HG03060 (cell line): ENCODE data around the gene HMG20B.

Source experiments
- ATAC-seq: cut with Tn5 transposase; IDR thresholded peaks from one replicate; pipeline ENCODE4 v1.9.1; 2021; ENCODE audit warnings: low read depth, moderate number of reproducible peaks; ENCODE audit not compliant: unreplicated experiment

Gene HMG20B

DNA sequence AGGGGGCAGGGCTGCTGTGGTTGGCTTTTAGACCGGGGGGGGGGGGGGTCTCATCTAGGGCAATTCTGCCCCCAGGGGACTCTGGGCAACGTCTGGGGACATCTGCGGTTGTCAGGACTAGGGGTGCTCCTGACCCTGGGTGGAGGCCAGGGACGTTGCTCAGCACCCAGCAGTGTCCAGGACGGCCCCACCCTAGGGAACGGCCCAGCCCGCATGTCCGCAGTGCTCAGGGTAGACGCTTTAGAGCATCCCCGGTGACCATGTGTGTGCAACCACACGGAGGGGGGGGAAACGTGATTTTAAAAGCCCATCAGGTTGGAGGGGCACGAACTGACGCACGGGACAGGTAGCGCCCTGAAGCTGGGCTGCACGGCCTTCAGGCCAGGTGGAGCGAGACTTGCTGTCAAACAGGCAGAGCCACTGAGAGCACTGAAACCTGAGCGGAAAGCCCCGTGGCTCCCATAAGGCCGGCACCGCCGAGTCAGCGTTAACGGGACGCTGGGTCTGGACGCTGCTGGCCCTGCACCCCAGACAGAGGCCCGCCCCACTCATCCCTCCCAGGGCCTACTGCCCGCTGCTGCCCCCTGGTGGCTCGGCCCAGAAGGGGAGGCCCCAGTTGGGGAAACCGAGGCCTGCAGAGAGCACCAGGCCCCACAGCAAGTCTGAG lies 45.5 kb downstream of the HMG20B start:
- ATAC-seq: no peak

DNA sequence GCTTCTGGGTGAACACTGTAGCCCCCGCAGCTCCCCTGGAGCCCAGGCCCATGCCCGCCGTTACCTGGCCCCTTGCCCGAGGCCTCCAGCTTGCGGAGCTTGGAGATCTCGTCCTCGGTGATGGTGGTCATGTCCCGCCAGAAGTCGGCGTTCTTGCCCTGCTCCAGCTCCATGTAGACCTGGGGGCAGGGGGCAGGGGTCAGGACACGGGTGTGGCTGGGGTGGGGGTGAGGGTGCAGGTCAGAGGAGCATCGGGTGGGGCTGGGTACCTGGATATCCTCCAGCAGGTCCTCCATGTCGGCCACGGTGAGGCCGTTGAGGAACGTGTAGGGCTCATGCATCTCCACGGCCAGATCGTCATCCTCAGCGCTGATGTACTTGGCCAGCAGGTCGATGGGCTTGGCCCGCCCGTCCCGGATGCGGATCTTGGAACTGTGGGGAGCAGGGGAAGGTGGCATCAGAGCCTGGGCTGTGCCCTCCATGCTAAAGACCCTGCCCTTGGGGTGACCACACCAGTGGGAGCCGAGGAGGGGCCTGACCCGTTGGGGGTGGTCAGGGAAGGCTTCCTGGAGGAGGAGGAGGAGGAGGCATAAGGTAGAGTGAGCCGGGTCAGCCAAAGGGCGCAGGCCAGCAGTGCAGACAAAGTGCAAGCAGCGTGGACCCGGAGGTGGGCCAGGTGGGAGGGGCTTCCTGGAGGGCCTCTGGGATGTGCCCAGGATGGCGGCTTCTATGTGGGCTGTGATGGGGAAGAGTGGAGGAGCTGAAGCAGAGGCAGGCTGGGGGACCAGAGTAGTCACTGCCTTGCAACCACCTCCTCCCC lies 46.3 kb downstream of the HMG20B start:
- ATAC-seq: no peak

DNA sequence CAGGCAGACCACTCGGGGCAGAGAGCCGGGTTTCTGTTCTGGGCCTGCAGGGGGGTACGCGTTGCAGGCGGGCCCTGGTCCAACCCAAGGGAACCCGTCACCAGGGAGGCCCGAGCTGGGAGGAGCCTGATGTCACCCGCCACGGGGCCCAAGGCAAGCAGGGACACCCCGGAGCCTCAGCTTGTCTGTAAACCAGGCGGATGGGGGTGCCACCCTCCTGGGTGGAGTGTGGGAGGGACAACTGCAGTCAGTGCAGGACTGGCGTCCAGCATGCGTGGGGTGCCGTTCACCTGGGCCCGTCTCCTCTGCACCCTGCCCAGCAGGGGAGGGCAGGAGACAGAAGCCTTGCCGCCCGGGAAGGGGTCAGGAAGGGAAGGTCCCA lies 46.9 kb downstream of the HMG20B start:
- no peak for ATAC-seq

DNA sequence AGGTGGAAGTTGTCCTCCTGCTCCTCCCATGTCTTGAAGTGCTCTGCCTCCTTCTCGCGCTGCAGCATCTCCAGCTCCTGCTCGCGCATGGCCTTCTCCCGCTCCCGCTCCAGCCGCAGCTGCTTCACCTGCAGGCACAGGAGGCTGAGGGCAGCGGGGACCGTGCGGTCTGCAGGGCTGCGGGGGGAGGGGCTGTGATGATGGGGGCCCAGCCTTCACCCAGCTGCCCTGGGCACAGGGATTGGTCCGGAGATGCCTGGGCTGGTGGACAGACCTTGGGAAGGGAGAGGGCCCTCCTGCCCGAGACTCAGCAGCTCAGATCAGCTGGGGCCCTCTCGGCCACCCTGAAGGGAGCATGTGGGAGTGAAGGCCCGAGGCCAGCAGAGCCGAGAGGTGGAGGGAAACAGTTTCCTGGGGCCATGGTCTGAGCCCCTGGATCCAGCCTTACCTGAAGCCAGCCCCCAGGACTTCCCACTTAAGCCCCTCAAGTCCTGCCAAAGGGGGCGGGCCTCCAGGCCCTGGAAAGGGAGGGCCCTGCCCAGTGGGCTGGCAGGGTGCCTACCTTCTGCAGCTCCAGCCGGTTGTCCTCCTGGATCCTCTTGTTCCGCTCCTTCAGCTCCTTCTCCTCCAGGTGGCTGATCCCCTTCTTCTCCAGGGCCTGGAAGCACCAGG lies 47.5 kb downstream of the HMG20B start:
- no peak for ATAC-seq

DNA sequence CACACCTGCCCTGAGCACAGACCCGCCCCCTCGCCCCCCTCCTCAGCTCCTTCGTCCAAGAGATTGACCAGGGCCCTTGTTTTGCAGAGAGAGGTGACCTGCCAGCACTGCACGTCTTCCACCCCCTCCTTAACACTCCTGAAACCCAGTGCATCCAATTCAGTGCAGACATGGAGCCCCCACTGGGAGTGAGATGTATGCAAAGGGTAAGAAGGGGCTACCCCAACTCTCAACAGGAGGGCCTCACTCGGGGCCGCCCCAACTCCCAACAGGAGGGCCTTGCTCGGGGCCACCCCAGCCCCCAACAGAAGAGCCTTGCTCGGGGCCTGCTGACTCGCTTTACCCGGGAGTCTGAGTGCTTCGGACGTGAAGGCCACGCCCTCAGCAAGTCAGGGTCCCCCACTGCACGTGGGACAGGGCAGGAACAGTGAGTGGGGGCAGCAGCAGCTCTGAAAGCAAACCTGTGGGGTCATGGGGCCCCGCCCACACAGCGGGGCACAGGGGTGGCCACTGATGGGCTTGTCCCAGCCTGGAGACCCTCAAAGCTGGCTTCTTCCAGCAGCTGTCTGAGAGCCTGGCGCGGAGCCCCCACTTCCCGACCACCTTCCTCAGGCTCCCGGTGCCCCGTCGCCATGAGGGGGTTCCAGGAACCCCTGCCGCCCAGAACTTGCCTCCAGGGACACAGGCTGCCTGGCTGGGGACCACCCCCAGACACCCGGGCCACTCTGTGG lies 48.2 kb downstream of the HMG20B start:
- no peak for ATAC-seq

DNA sequence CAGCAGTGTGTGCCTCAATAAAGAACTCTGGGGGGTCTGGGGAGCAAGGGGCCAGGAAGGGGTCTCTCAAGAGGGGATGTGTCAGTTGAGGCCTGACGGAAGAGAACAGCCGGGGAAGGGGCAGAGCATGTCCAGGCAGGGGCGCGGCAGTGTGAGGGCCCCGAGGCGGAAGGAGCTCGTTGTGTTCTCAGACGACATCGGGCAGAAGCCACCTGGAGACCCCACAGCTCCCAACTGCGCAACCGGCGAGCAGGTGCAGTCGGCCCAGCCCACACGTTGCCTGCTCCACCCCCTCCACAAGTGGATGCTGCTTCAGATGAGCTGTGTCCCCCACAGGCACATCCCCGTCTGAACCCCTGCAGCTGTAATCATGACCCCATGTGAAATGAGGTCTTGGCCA lies 48.9 kb downstream of the HMG20B start:
- no peak for ATAC-seq

DNA sequence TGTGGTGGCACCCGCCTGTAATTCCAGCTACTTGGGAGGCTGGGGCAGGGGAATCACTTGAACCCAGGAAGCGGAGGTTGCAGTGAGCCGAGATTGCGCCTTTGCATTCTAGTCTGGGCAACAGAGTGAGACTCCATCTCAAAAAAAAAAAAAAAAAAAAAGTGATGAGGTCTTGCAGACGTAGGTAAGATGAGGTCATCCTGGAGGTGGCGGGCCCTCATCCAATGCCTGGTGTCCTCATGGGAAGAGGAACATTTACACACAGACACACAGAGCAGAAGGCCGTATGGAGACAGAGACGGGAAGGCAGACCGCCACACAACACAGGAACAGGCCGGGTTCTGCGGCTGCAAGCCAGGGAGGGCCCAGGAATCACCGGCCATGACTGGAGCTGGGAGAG lies 49.5 kb downstream of the HMG20B start:
- no peak for ATAC-seq

DNA sequence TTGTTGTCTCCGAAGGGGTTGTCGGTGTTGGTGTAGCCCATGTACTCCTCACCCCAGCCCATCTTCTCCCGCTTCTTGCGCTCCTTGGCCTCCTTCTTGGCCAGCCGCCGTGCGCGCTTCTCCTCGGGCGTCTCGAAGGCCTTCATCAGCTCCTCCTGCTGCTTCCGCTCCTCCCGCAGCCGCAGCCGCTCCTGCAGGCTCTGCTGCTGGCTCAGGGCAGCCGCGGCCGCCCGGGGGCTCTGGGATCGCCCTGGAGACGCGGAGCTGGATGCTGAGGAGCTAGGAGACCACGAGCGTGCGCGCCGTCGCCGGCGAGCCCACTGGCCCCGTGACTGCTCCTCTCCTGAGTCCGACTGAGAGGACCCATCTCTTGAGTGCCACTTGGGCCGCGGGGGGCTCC lies 51.0 kb downstream of the HMG20B start:
- no peak for ATAC-seq

DNA sequence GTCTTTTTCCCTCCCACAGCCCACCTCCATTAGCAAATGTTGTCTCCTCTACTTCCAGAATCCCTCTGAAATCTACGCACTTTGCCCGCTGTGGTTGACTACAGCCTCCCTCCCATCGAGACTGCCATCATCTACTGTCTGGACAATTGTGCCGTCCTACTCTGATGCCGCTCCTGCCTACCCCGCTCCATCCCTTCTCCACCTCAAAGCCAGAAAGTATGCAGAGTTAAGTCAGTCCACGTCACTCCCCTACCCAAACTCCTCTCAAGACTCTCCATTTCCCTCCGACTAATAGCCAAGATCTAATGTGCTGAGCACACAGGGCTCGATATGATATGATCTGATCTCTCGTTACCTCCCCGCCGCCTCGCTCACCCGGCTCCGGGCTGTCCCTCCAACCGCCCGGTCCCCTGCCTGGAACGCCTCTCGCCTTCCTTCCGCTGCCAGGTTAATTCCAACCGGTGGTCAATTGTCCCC lies 53.3 kb downstream of the HMG20B start:
- ATAC-seq: no peak

DNA sequence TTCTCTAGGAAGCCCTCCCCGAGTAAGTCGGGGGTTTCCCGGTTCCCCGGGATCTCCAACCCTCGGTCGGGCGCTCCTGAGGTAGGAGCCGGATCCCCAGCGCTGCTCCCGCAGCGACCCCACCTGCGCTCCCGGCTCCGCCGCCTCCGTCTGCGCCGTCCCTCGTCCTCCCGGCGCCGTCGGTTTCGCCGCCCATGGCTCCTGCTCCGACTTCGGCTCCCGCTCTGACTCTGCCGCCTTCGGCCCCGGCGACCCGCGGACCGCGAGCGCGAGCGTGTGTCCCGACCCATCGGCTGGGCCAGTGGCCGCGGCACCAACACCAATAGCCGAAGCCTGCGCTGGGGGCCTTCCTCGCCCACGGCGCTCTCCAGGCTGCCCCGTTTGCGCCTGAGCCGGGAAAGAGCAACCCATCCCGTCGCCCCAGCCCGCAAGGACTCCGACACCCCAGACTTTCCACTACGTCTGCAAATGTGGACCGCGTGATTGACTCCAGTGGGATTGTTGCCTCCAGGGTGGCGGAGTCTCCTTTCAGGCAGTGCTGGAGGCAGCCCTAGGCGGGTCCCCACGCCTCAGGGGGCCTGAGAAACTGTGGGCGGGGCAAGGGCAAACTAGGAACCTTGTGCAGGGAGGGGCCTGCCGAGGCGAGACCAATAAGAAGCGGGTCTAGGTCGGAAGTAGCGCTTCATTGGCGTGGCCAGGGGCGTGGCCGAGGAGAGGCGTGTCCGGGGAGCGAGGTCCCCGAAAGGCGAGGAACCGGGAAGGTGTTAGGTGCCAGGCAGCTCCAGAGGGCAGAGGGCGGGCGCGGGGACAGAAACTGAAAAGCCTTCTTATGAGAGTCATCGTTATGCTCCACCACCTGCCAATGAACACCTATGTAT lies 54.0 kb downstream of the HMG20B start, which contains the start of gene CACTIN:
Gene CACTIN, minus strand, starts transcription at position 318 of the 878 bp plus-strand sequence. Its CDS starts 28 bp downstream, at position 290.
- ATAC-seq: peak; percentile 76

DNA sequence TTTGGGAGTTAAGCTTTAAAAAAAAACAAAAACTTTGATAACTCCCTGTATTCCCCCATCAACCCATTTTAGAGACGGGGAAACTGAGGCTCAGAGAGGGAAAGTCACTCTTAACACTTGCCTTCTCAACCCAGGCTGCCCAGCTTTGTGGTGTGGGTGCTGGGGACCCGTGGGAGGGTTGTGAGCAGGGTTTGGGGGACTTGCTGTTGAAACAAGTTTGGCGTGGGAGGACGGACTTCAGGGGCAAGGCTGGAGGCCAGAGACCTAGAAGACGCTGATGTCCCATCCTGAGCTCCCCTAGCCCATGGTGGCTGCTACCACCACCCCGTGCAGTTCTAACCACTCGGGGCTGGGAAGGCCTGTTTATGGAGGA lies 54.6 kb downstream of the HMG20B start:
- ATAC-seq: no peak
